Upper lobe of left lung (tissue), 6 donors: Measurements from ENCODE around the gene ITGB7. TPM values are rescaled to one million over a fixed set of nuclear protein-coding genes. Genes with fewer than 3 reads are reported as not detected.

Experiments
- ATAC-seq, 2 donors: fragments of 200-7000 bp; cut with Tn5 transposase; one replicate each; pipeline ENCODE4 v1.9.1; 2022; ENCODE audit warnings: mild to moderate bottlenecking in 2 of 2, moderate library complexity in 2 of 2; ENCODE audit not compliant: low FRiP score in 2 of 2
- DNase-seq, 2 donors: peaks; one replicate each; pipeline ENCODE4 v3.0.0-alpha.2; 2019 to 2020
- H3K27ac ChIP-seq, 4 donors: fragments of 200-600 bp; sonication (generic); one replicate each; pipeline ENCODE4 v1.5.1; 2016 to 2019
- H3K27me3 ChIP-seq, 4 donors: fragments of 200-600 bp; sonication (generic); one replicate each; pipeline ENCODE4 v1.5.1; 2017 to 2019
- H3K36me3 ChIP-seq, 4 donors: fragments of 200-600 bp; sonication (generic); one replicate each; pipeline ENCODE4 v1.5.1; 2016 to 2019
- H3K4me1 ChIP-seq, 4 donors: fragments of 200-600 bp; sonication (generic); one replicate each; pipeline ENCODE4 v1.5.1; 2018 to 2019
- H3K4me3 ChIP-seq, 4 donors: fragments of 200-600 bp; sonication (generic); one replicate each; pipeline ENCODE4 v1.5.1; 2017 to 2019; ENCODE audit warnings: mild to moderate bottlenecking in 2 of 4, moderate library complexity in 1 of 4
- H3K9me3 ChIP-seq, 4 donors: fragments of 200-600 bp; sonication (generic); one replicate each; pipeline ENCODE4 v1.5.1; 2018 to 2019
- CTCF ChIP-seq, 6 experiments: fragments of 450-650 bp in 4 of 6; fragments of 200-600 bp in 2 of 6; sonication (generic) in 2 of 6; IDR thresholded peaks; one replicate each; pipeline ENCODE4 v1.5.1; 2016 to 2019; ENCODE audit warnings: antibody characterized with exemption in 6 of 6
- EP300 ChIP-seq, 4 donors: sonication (generic); formaldehyde crosslinking; IDR thresholded peaks; one replicate each; pipeline ENCODE4 v1.5.1; 2017; ENCODE audit warnings: antibody characterized with exemption in 4 of 4, control low read depth in 2 of 4
- POLR2A ChIP-seq, 4 donors: fragments of 450-650 bp; IDR thresholded peaks; one replicate each; pipeline ENCODE4 v1.5.1; 2016 to 2017; ENCODE audit warnings: antibody characterized with exemption in 4 of 4, mild to moderate bottlenecking in 2 of 4
- POLR2AphosphoS5 ChIP-seq, 2 donors: sonication (generic); formaldehyde crosslinking; IDR thresholded peaks; one replicate each; pipeline ENCODE4 v1.5.1; 2017; ENCODE audit warnings: antibody characterized with exemption in 2 of 2
- WGBS, 2 donors: methylation state at CpG; one replicate each; pipeline ENCODE4 v1.1.5; 2017 to 2018; 5-methylcytosine and 5-hydroxymethylcytosine counted together
- total RNA-seq, 6 donors: library from RNA; depleted of rRNA in 4 of 6; stranded (reverse); fragments of >200 nt in 4 of 6; gene quantifications; one replicate each; pipeline versions ENCODE4 v1.1.0 to v1.2.1, GENCODE V29; 2016 to 2021
- donor health status: DM: no; HTN: no; CAD: no; lungs with moderate emphysema.
- donor health status: DM: no; HTN: yes; CAD: no; lungs with severe emphysema.

The ITGB7 gene
- total RNA-seq, 6 donors from 2014 or later: 3.1 to 12.9 (median 4.7) TPM

GRCh38 chr12:53198486-53199110 lies 8.5 kb downstream of the ITGB7 start:
- 65 to 83% methylated on average over 5 of the region's 5 CpGs for WGBS, 2 donors
- no peak for ATAC-seq
- no peak for DNase-seq

GRCh38 chr12:53197011-53197640 lies 9.9 kb downstream of the ITGB7 start:
- Histone ChIP-seq H3K9me3 (no peaks in the 10 kb centered on the region), H3K4me3 (peak overlapping the region in 3 of 4 donors; percentile 22 to 38 (median 31)), H3K27me3 (no peaks in the 10 kb centered on the region), H3K4me1 (peaks cover 11 to 24% (median 13%) of the 10 kb centered on the region in 4 donors), H3K36me3 (no peaks in the 10 kb centered on the region), H3K27ac (peak overlapping the region in 1 of 4 donors; percentile 1)
- DNase-seq (no peak), ATAC-seq (no peak)
- TF ChIP-seq CTCF (IDR thresholded peaks at IDR 0.05): no peak
- no peak for TF ChIP-seq POLR2AphosphoS5 (IDR thresholded peaks at IDR 0.05)
- no peak for TF ChIP-seq EP300 (IDR thresholded peaks at IDR 0.05)
- TF ChIP-seq POLR2A (IDR thresholded peaks at IDR 0.05): no peak
- WGBS, 2 donors: 74 to 79% methylated on average over 5 to 19 of the region's 19 CpGs

More at GRCh38 chr12:53198486-53199110, 8.5 kb downstream of the ITGB7 start:
- TF ChIP-seq POLR2AphosphoS5 (IDR thresholded peaks at IDR 0.05): no peak
- TF ChIP-seq CTCF (IDR thresholded peaks at IDR 0.05): no peak
- no peak for TF ChIP-seq POLR2A (IDR thresholded peaks at IDR 0.05)
- H3K9me3 ChIP-seq: no peaks in the 10 kb centered on the region
- no peak overlapping the region for H3K4me3 ChIP-seq
- no peaks in the 10 kb centered on the region for H3K36me3 ChIP-seq
- H3K27ac ChIP-seq: no peak overlapping the region
- H3K27me3 ChIP-seq: no peaks in the 10 kb centered on the region
- peaks cover 11 to 24% (median 13%) of the 10 kb centered on the region in 4 donors for H3K4me1 ChIP-seq

- WGBS, 2 donors: 75 to 84% methylated on average over 13 to 14 of the region's 14 CpGs
Measured at GRCh38 chr12:53196486-53196885, 10.6 kb downstream of the ITGB7 start.

GRCh38 chr12:53195516-53196420 lies 11.3 kb downstream of the ITGB7 start:
- WGBS, 2 donors: 75 to 85% methylated on average over 8 to 10 of the region's 10 CpGs

More at GRCh38 chr12:53196486-53196885, 10.6 kb downstream of the ITGB7 start:
- Histone ChIP-seq H3K27ac (no peak overlapping the region), H3K4me3 (no peak overlapping the region), H3K4me1 (peaks cover 11 to 24% (median 13%) of the 10 kb centered on the region in 4 donors), H3K9me3 (no peaks in the 10 kb centered on the region), H3K36me3 (peaks cover 0 to 3% (median 3%) of the 10 kb centered on the region in 4 donors), H3K27me3 (no peaks in the 10 kb centered on the region)
- peak in 1 of 2 donors; percentile 74 for DNase-seq
- TF ChIP-seq POLR2AphosphoS5 (IDR thresholded peaks at IDR 0.05) (no peak), POLR2A (IDR thresholded peaks at IDR 0.05) (no peak), EP300 (IDR thresholded peaks at IDR 0.05) (no peak)
- no peak for ATAC-seq

GRCh38 chr12:53194973-53195372 lies 12.1 kb downstream of the ITGB7 start:
- H3K9me3 ChIP-seq: no peaks in the 10 kb centered on the region
- H3K36me3 ChIP-seq: peaks cover 0 to 10% (median 4%) of the 10 kb centered on the region in 4 donors
- H3K27me3 ChIP-seq: no peaks in the 10 kb centered on the region
- no peak for TF ChIP-seq POLR2A (IDR thresholded peaks at IDR 0.05)
- TF ChIP-seq CTCF (IDR thresholded peaks at IDR 0.05): no peak
- TF ChIP-seq POLR2AphosphoS5 (IDR thresholded peaks at IDR 0.05): no peak
- no peak for TF ChIP-seq EP300 (IDR thresholded peaks at IDR 0.05)
- no peak overlapping the region for H3K4me3 ChIP-seq
- 100% methylated on average over 1 of the region's 1 CpG for WGBS, 2 donors
- DNase-seq: no peak
- no peak for ATAC-seq
- H3K27ac ChIP-seq: no peak overlapping the region
- peaks cover 11 to 25% (median 15%) of the 10 kb centered on the region in 4 donors for H3K4me1 ChIP-seq

More at GRCh38 chr12:53195516-53196420, 11.3 kb downstream of the ITGB7 start:
- no peak for TF ChIP-seq POLR2A (IDR thresholded peaks at IDR 0.05)
- H3K4me3 ChIP-seq: no peak overlapping the region
- ATAC-seq (peak in 1 of 2 donors; percentile 34), DNase-seq (no peak)
- H3K27ac ChIP-seq: no peak overlapping the region
- H3K9me3 ChIP-seq: no peaks in the 10 kb centered on the region
- no peaks in the 10 kb centered on the region for H3K27me3 ChIP-seq
- peaks cover 11 to 24% (median 13%) of the 10 kb centered on the region in 4 donors for H3K4me1 ChIP-seq
- peaks cover 0 to 10% (median 4%) of the 10 kb centered on the region in 4 donors for H3K36me3 ChIP-seq
